Skin of body (tissue), 2 donors: ENCODE results near the gene ANKRD17. TPM values are rescaled to one million over a fixed set of nuclear protein-coding genes. Genes with fewer than 3 reads are reported as not detected.
A peak's percentile ranks its signal among the peaks of the same experiment; 100 is the strongest.

Experiments used
- DNase-seq: peaks from one replicate; lab custom pipeline; 2025; lab: John Stamatoyannopoulos, UW
- total RNA-seq: library from RNA; depleted of rRNA; stranded (reverse); fragments of >200 nt; gene quantifications from one replicate; pipeline ENCODE4 v1.2.3, GENCODE V29; 2014

The ANKRD17 gene
- total RNA-seq, 1 donor from 2014 or later = 54.0 TPM

DNA sequence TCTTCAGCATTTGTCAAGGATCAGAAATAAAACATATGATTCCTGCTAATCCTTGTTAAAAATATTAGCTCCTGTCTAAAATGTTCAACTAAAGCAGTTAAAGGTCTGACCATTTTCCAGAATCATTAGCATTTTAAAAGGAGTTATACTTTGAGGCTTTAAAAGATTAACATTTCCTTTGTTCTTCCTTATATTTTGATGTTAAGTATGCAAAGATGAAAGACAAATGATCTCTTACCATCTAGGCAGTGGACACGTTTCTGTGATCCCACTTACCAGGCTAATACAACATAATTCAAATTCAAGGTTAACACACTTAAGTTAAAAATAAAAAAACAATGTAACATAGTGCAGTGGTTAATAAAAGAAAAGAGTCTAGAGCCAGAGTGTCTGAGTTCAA lies 127.3 kb downstream of the ANKRD17 start:
- DNase-seq = no peak

DNA sequence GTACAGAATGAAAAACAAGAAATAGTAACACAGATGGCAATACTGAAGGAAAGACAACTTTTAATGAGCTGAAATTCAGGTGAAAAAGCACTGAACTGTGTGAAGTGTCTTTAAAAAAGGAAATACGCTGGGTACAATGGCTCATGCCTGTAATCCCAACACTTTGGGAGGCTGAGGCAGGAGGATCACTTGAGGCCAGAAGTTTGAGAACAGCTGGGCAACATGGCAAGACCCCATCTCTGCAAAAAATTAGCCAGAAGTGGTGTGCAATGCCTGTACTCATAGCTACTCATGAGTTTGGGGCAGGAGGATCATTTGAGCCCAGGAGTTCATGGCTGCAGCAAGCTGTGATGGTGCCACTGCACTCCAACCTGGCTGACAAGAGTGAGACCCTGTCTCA lies 129.3 kb downstream of the ANKRD17 start:
- DNase-seq = no peak

DNA sequence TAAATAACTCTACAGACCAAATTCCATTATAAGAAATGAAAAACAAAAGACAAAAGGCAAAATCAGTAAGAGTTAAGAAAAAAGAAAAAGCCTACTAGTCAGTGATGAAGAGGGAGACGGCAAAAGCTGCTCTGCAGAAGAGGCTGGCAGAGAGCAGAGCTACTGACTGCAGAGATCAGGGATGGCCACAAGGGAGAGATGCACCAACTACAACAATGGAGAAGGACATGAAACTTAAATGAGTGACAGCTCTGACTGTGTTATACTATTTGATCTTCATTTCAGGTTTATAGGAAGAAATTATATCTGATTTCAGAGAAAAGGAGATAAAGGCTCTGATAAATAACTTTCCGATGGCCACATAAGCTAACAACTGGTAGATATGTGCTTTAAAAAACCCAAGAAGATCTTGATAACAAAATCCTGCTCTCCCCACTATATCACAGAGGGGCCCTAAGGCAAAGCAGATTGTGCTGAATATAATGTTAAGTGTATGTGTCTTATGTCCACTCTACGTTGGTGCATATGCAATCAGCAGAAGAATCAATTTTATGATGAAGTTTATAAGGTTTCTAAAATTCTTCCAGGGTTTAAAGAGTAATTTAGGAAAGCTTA lies 130.7 kb downstream of the ANKRD17 start:
- no peak for DNase-seq

DNA sequence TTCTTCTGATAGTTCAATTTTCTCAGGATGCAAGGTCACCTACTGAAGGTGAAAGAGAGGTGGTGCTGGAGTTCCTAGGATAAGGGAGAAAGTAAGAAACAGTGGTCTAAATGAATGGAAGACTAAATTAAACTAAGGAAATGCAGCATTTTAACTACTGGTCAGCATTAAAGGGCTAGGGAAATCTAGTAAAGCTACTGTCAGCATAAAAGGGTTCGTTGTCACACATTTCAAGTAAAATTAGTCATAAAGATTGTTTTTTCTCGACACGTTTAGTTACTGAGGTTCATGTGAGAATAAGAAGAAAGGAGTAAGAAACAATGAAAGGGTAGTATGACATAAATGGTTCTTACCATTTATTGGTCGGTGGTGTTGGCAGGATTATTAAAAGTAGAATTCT lies 149.1 kb downstream of the ANKRD17 start:
- no peak for DNase-seq

DNA sequence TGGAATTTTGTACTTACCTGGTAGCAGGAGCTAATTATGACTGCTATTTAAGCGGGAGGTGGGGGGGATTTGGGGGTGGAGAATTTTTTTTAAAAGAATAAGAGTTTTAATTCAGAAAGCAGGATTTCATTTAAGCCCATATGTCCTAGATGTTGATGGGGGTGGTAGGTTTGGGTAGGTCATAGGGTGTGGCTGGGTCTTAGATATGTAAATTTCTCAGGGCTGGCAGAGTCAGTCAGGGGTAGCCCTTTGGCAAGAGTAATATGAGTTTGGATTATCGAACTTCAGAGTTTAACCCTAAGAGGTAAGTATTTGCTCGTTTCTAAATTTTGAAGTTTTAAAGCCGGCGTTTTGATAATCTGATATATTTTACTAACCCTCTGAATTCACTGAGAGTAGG lies 153.9 kb downstream of the ANKRD17 start:
- DNase-seq = no peak

DNA sequence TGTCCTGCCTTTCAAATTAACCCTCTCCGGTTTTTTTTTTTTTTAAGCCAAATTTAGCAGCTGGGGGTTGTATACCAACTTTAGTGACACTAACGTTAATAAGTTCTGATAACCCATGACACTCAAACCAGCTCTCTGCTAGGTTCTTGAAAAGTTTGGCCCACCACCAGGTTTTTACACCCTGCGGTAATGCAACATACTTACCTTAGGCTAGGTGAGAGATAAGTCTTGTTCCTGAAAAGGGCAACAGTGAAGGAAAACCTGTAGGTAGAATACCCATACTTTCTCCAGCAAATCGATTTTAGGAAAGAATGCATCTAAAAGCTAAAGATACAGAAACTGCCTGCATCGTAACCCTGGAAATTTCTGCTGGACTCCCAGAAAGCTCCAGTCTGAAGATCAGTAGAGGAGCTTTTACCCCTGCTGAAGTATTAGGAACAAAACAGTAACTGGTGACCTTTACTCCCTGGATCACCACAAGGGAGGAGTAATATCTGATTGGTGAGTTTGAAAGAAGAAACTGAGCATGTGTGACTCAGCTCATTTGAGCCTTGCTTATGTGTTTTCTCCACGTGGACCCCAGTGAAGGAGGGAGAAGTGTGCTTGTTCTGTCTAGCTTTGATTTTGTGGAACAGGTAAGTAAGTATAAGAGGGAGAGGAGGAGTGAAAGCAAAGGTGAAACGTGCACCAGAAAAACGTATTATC lies 154.6 kb downstream of the ANKRD17 start:
- DNase-seq = no peak

DNA sequence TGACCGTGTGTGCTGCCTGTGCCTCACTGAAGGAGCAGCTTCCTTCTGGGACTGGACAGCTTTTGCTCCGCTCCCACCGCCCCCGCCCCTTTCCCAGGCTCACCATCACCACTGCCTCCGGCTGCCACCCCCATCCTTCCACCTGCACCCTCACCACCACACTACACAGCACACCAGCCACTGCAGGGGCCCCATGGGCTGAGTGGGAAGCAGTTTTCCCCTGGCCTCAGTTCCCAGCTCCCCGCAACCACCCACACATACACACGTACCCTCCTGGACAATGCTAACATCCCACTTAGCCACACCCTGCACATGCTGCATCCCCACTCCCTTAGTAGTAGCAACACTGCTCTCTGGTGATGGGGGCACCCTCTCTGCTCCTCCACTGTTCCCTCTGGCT lies 159.5 kb downstream of the ANKRD17 start:
- DNase-seq = no peak

DNA sequence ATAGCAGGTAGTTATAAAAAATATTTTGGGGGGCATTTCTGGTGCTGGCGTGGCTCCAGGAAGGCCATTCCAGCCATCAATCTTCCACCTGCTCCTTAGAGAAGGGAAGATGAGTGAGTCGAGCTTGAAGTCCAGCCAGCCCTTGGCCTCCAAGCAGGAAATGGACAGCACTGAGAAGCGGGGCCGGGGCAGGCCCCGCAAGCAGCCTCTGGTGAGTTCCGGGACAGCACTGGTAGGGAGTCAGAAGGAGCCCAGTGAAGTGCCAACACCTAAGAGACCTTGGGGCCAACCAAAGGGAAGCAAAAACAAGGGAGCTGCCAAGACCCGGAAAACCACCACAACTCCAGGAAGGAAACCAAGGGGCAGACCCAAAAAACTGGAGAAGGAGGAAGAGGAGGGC lies 159.9 kb downstream of the ANKRD17 start:
- DNase-seq = no peak

DNA sequence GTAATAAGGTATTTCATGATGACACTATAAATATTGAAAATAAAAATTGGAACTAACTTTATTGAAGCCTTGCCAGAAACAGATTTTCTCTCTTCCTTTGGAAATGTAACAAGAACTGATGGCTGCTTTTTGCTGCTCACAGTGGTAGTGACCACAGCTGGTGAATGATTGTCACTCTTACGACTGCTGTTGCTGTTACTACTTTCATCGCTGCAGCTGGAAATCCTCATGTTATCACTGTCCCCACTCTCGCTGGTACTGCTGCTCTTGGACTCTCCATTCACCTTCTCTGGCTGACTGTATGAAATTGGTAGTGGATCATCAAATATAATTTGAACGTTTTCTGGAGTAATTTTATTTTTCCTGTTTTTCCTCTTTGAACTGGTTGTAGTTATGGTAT lies 160.6 kb downstream of the ANKRD17 start:
- no peak for DNase-seq

DNA sequence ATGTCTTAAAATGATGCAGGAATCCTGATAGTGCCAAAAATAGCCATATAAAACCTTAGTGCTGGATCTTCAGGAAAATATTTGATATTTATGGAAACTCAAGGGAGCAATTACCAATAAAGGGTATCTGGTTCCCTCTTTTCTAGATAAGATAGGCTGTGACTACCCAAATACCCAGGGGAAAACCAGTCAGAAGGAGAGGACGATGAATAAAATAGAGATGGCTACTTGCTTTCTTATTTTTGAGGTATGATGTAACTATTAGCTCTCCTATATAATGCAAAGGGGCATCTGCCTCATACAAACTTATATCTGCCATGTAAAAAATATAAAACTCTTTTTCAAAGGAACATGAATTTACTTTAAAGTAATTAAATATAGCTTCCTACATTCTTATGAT lies 165.7 kb downstream of the ANKRD17 start:
- no peak for DNase-seq

DNA sequence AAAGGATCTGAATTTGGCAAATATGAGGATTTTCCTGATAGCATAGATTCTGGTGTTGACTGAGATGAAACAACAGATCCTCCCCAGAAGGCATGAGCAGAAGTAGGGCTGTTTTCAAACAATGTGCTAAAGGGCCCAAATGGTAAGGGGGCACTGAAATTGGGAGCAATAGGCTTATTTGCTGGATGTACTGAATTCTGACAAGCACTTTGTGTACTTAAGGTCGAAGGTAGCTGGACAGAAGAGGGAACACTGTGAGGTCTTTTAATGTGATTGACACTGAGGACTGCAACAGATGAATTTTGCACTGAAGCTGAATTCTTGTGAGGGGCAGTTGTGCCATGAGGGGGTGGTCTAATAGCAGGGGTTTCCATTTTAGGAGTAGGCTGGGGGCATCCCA lies 167.9 kb downstream of the ANKRD17 start:
- DNase-seq = no peak

DNA sequence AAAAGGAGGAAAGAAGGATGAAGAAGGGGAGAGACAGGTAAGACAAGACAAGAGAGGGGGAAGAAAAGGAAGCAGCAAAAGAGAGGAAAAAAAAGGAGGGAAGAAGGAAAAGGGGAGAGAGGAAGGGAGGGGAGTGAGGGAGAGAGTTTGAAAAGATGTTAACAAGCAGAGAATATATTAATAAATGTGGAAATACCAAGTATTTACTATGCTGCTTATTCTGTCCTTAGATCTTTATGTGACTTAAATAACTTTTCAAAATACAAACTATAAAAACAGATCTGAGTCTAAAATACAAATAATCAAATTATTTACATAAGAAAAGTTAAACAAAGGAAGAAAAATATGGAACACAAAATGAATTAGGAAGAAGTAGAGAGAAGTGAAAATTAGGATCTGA lies 170.7 kb downstream of the ANKRD17 start:
- no peak for DNase-seq

DNA sequence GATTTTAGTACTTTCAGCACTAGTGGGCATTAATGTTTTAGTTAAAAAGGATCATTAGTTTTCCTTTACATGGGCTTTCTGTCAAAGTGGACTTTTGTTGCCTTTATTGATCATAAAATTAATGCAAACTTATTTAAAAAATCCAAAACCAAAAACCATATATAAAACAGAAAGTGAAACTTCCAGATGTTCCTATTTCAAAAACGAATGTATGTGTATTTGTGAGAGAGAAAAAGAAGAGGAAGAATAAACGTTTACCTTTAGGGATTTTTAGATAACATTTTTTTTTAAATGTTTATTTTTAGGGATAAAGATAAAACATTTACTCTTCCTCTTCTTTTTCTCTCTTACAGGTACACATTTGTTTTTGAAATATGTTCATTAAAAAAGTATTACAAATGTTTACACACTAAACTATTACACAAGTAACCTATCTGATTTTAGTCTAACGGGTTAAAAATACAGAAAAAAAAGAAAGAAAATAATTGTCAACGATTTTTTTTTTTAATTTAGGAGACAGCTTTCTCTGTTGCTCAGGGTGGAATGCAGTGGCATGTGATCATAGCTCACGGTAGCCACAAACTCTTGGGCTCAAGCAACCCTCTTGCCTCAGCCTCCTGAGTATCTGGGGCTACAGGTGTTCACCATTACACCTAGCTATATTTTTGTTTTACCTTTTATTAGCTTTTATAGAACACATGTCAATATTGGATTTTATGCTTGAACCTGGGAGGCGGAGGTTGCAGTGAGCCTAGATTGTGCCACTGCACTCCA lies 172.3 kb downstream of the ANKRD17 start:
- DNase-seq = no peak

DNA sequence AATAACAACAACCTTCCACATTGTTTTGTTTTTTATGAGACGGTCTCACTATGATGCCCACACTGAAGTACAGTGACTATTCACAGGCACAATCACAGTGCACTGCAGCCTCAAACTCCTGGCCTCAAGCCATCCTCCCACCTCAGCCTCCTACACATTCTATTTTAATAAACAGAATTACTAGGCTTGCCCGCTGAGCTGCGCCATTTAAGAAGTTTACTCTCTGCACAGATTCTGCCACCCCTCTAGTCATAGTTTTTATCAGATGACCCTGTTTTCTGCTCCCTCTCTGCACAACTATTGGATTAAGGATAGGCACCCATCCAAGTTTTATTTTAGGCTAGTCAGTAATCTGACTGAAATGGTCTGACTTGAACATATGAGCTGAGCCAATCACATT lies 177.8 kb downstream of the ANKRD17 start:
- DNase-seq = no peak

DNA sequence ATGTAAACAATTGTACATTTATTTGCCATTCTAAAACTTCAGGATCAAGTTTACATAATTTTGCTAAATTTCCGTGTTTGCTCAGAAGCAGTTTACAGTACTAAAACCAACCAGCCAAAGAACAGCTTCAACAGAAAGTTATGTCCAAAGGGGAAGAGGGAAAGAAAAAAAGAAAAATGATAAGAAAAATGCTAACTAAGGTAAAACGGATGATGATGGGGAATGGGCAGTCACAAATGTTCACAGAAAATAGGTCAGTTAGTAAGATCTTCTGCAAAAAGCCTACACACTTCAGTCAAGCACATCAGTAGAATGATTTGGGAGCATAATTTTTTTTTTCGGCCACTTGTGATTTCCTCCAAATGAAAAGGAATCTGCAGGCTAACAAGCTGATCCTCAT lies 182.8 kb downstream of the ANKRD17 start:
- DNase-seq = no peak

DNA sequence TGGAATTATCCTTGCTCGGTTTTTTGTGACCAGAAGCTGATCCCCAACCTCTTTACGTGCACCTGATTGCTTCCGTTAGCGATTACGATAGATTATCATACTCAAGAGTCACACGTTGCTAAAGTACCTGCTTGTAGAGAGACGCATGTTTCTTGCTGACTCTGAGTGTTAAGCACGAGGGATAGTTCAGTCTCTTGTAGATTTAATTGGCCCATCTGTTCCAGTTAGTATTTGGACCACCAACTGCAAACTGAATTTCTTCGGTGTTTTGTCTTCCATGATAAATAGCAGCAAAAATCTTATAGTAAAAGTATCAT lies 188.6 kb downstream of the ANKRD17 start:
- no peak for DNase-seq

DNA sequence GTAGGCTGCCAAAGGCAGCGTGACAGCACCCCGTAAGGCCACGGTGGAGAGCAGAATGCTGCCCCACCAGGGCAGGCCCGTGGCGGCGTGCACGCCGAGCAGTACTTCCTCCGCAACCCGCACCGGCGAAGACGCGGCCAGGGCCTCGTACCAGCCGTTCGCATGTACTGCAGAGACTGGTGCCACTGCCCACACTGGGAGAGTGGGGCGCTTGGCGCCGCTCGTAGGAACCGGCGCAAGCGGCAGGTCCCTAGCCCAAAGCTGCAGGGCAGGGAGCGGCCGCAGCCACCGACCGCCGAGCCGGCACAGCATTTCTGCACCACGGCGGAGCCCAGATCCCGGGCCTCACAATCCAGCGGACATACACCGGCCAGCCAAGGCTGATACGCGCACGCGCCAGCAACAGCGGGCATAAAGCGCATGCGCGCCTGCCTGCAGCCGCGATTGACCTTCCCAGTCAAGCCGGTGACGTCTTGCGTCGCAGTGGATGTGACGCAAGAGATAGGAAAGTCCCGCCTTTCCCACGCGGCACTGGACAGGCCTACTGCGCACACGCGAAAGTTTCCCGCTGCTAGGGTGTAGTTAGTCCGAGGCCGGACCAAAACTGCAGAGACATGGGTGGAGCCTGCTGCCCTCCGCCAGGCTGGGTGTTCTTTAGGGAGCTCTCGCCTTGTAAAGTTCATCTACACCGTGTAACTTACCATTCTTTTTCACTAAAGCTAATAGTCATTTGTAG lies 189.1 kb downstream of the ANKRD17 start, which contains the start of gene COX18:
Gene COX18, minus strand, starts transcription at position 379 of the 736 bp plus-strand sequence. Its CDS starts 67 bp downstream, at position 312.
- DNase-seq = peak; percentile 98

DNA sequence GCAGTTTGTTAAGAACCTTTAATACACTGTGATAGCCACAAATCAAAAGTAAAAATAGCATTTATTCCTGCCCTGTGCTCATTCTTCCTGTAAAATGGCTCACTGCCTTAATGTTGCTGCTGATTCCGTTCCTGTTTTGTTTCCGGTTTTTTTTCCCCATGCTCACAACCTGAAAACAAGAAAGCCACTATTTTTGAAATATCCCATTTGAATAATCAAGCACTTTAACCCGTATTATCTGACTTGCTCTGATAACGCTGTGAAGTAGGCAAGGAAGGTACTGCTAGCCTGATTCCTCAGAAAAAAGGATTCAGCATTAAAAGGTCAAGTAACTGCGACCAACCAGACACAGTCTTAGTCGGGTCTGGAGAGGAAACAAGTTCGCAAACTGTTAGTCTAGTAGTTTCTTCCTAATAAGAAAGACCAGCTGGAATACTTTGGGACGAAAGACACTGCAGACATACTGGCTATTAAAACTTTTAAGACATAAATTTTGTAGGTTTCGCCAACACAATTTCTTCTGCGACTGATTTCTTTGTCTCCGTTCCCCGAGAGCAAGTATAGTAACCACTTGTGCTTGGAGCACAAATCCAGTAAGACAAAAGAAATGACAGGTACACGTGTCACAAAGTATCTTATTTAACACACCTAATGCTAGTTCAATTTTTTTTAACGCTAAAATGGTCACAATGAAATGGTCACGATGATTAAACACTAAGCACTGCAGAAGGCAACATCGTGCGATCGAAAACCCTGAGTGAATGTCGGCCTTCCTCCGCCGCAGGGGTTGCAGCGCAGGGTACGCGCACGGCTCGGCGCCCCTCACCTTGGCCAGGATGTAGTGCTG lies 189.9 kb downstream of the ANKRD17 start:
- DNase-seq = peak; percentile 63

DNA sequence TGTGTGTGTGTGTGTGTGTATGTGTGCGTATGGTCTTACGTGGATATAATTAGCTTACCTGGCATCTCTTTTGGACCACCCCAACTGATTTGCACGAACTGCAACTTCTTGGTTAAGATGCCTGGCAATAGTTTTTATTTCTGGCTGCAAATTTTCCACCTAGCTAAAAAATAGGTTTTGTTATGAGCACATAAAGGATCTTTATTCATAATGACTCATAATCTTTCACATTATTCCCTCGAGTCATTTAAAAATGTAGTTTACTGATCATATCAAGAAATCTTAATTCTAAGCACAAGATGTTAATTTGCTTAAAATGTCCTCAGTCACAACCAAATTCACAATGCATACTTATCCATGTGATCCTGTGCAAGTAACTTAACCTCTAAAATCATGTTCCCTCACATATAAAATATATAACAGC lies 190.6 kb downstream of the ANKRD17 start:
- DNase-seq = peak; percentile 31

DNA sequence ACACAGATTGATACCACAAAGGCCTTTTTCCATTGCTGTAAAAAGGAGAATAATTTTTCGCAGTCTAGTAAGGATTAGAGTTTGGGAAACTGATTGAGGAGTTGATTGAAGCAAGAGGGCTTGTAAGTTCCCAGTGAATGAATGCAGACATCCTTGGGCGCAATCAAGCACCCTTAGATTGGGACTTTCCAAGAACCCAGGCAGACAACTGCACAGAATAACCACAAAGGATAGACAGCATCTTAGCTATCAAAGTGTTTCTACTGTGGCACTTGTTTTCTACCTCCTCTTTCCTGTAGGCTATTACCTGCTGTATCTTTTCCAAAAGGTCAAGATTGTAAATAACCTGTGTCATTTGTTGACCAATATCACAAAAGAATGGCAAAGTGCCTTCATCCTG lies 191.7 kb downstream of the ANKRD17 start:
- no peak for DNase-seq

DNA sequence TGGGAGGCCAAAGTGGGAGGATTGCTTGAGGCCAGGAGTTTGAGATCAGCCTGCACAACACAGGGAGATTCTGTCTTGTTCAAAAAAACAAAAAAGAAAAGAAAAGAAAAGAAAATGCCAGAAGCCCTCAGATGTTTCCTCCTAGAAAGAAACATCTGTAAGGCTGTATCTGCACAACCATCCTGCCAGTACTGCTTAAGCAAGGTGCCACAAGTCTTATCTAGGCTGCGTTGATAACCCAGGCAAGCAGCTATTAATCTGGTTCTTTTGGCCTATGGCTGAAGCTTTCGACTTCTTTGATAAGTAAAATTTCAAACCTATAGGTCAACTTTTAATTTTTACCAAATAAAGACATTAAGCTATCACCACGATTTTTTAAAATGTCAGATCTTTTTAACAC lies 192.2 kb downstream of the ANKRD17 start:
- DNase-seq = no peak
